GM12875 (cell line): ENCODE data around the gene MRO.

Experiments used
- H3K4me3 ChIP-seq: one replicate; pipeline ENCODE4 v1.5.1; 2011; ENCODE audit warnings: low read depth, low read length, control low read depth
- TF ChIP-seq, protein P1 (sequence below): IDR thresholded peaks from 2 replicates; pipeline ENCODE4 v1.5.1; 2011; ENCODE audit warnings: low read depth, mild to moderate bottlenecking, control low read depth, inconsistent platforms, low read length, moderate library complexity, borderline replicate concordance; ENCODE audit not compliant: insufficient read depth

Gene MRO

DNA sequence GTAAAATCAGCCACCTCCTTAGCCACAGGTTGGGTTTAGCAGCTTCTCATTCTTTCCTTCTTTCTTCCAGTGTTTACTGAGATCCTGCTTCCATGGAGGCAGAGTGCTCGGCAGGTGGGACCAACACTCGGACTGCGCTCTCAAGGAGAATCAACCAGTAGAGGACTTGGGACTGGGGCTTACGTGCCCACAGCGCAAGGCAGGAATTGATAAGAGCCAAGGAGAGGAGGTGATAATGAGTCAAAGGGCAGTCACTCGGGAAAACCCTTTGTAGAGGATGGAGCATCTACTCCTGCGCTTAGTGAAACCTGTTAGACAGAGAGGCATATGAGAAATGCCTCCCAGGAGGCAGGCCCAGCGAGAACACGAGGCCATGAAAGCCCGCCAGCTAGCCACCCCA, 2.9 kb upstream of the MRO start:
- no peak overlapping the region for H3K4me3 ChIP-seq
- TF ChIP-seq, protein P1, sequence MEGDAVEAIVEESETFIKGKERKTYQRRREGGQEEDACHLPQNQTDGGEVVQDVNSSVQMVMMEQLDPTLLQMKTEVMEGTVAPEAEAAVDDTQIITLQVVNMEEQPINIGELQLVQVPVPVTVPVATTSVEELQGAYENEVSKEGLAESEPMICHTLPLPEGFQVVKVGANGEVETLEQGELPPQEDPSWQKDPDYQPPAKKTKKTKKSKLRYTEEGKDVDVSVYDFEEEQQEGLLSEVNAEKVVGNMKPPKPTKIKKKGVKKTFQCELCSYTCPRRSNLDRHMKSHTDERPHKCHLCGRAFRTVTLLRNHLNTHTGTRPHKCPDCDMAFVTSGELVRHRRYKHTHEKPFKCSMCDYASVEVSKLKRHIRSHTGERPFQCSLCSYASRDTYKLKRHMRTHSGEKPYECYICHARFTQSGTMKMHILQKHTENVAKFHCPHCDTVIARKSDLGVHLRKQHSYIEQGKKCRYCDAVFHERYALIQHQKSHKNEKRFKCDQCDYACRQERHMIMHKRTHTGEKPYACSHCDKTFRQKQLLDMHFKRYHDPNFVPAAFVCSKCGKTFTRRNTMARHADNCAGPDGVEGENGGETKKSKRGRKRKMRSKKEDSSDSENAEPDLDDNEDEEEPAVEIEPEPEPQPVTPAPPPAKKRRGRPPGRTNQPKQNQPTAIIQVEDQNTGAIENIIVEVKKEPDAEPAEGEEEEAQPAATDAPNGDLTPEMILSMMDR: no peak

DNA sequence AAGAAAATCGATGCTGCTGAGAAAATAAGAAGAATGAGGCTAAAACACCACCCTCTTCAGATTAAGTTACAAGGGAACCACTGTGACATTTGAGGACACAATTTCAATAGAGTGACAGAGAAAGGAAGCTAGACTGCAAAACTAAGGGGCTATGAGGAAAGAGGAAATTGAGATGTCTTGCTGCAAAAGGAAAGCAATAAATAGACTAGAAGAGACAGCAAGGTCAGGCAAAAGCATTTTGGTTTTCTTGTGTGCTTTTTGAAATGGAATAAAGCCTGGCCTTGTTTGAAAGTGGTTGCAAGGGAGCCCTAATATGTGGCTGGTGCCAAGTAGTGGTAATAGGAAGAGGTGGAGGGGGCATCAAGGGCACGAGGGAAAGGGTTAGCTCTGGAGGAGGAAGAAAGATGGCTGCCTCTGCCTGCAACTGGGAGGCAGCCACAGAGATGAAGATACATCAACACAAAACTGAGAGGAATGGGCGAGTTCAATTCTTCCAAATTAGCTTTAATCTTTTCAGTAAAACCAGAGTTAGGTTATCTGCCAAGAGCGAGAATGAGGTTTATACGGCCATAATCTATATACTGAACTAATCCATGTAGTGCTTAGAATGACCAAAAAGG, 1.2 kb upstream of the MRO start:
- no peak overlapping the region for H3K4me3 ChIP-seq
- TF ChIP-seq, protein P1: no peak

DNA sequence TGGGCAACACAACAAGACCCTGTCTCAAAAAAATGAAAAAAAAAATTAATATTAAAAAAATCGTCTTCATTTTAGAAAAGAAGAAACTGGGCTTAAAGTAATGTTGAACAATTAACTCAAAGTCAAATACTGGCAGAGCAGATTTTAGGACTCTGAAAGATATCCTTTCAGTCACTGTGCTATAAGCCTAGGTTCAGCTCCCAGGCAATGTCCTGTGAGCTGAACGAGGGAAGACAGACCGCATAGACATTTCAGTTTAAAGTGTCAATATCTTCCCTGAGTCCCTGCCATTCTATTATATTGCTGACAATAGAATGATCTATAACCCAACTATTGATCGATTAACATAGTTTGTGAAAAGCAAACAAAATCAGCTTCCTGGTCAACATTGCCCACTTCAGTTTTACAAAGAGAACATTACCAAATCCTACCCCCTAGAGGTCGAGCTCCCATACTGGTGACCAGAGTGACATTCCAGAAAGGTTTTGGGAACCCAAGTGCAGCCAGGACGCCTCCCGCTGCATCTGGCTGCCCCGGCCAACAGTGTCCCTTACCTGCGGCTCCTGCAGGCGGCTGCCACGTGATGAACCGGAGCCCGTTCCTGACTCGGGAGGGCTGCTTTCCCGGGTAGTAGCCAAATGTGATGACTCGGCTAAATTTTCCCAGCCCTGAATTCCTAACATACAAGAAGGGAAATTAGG, 639 bp downstream of the MRO start:
- H3K4me3 ChIP-seq: no peak overlapping the region
- TF ChIP-seq, protein P1: no peak

DNA sequence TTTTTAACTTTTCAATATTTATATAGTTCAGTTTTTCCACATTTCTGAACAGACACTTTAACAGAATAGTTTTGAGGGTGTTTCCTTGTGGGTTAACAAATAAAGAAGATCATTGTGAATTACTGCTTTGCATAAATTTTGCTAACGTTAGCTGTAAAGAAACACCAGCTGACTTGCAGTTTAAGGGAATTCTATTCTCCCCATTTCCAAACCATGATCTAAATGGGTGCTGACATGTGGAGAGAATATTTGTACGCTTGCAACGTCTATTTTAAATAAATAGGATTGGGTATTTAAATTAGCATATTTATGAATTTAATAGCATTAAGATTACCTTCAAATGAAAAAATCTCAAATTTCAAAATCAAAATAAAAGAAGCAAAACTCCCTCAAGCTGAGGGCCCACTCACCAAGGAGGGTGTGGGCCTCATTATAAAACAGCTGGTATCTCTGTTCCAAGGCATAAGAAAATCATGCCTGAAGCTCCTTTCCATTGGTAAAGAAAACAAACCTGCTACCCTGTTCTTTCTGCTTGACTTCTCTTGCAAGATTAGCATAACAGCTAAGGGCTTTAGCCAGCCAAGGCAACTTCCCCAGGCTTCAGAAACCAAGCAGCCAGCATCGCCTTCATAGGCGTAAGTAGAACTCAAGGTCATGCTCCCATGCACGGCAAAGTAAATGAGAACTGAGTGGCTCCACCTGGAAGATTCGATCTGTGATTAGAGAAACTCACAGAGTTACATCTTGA, 3.2 kb downstream of the MRO start:
- no peak overlapping the region for H3K4me3 ChIP-seq
- TF ChIP-seq, protein P1: no peak

GRCh38 chr18:50814395-50814794, 5.4 kb downstream of the MRO start:
- H3K4me3 ChIP-seq: no peak overlapping the region

GRCh38 chr18:50813353-50813752, 6.5 kb downstream of the MRO start:
- H3K4me3 ChIP-seq: no peak overlapping the region
- TF ChIP-seq, protein P1: no peak

More at GRCh38 chr18:50814395-50814794, 5.4 kb downstream of the MRO start:
- TF ChIP-seq, protein P1: no peak
